Mesenchymal stem cell (in vitro differentiated cells and primary cell): Measurements from ENCODE around the gene ZNF141.
A peak's percentile ranks its signal among the peaks of the same experiment; 100 is the strongest.

Experiments
- DNase-seq: peaks from one replicate; pipeline ENCODE4 v3.0.0-alpha.2; 2013
- H2AFZ ChIP-seq: one replicate; pipeline ENCODE4 v1.6.1; 2013; ENCODE audit warnings: low read depth, mild to moderate bottlenecking, control low read depth, inconsistent platforms, low read length, moderate library complexity
- H2AK5ac ChIP-seq: 2 replicates; pipeline ENCODE4 v1.6.1; 2013; ENCODE audit warnings: low read length, moderate library complexity, mild to moderate bottlenecking, inconsistent platforms; ENCODE audit not compliant: severe bottlenecking
- H2BK120ac ChIP-seq: one replicate; pipeline ENCODE4 v1.6.1; 2013; ENCODE audit warnings: low read depth, mild to moderate bottlenecking, inconsistent platforms, low read length, moderate library complexity
- H2BK12ac ChIP-seq, 2 experiments: one replicate each; pipeline ENCODE4 v1.6.1; 2013; ENCODE audit warnings: inconsistent platforms in 2 of 2, low read length in 2 of 2, mild to moderate bottlenecking in 2 of 2, moderate library complexity in 2 of 2, control low read depth in 1 of 2
- H2BK15ac ChIP-seq: one replicate; pipeline ENCODE4 v1.6.1; 2013; ENCODE audit warnings: mild to moderate bottlenecking, low read depth, inconsistent platforms; ENCODE audit not compliant: poor library complexity, severe bottlenecking
- H2BK5ac ChIP-seq: 2 replicates; pipeline ENCODE4 v1.6.1; 2013; ENCODE audit warnings: low read depth, mild to moderate bottlenecking, low read length, control low read depth, inconsistent platforms; ENCODE audit not compliant: poor library complexity, severe bottlenecking
- H3K14ac ChIP-seq, 2 experiments: one replicate each; pipeline ENCODE4 v1.6.1; 2013; ENCODE audit warnings: inconsistent platforms in 2 of 2, low read length in 2 of 2, control low read depth in 1 of 2, mild to moderate bottlenecking in 1 of 2, moderate library complexity in 1 of 2
- H3K18ac ChIP-seq, 2 experiments: one replicate each; pipeline ENCODE4 v1.6.1; 2013; ENCODE audit warnings: inconsistent platforms in 2 of 2, low read length in 2 of 2, control low read depth in 1 of 2, low read depth in 1 of 2, mild to moderate bottlenecking in 1 of 2
- H3K23ac ChIP-seq, 2 experiments: one replicate each; pipeline ENCODE4 v1.6.1; 2013; ENCODE audit warnings: inconsistent platforms in 2 of 2, low read length in 2 of 2, mild to moderate bottlenecking in 2 of 2, moderate library complexity in 2 of 2, control low read depth in 1 of 2
- H3K27ac ChIP-seq: 2 replicates; pipeline ENCODE4 v1.5.1; 2013; ENCODE audit warnings: mild to moderate bottlenecking, moderate library complexity, low read length, control low read depth, inconsistent platforms; ENCODE audit not compliant: poor library complexity, severe bottlenecking
- H3K27me3 ChIP-seq, 2 experiments: 2 replicates each; pipeline versions ENCODE4 v1.6.1 to v1.7.0; 2013; ENCODE audit warnings: low read length in 2 of 2, mild to moderate bottlenecking in 2 of 2, moderate library complexity in 2 of 2, control low read depth in 1 of 2, inconsistent platforms in 1 of 2; ENCODE audit not compliant: control insufficient read depth in 1 of 2, insufficient read depth in 1 of 2
- H3K36me3 ChIP-seq, 2 experiments: 2 replicates each; pipeline versions ENCODE4 v1.6.1 to v1.7.0; 2013; ENCODE audit warnings: low read length in 2 of 2, control low read depth in 1 of 2, inconsistent platforms in 1 of 2, low read depth in 1 of 2, mild to moderate bottlenecking in 1 of 2; ENCODE audit not compliant: insufficient read depth in 2 of 2, control insufficient read depth in 1 of 2
- H3K4ac ChIP-seq, 2 experiments: one replicate each; pipeline ENCODE4 v1.6.1; 2013; ENCODE audit warnings: inconsistent platforms in 2 of 2, low read length in 2 of 2, mild to moderate bottlenecking in 2 of 2, moderate library complexity in 2 of 2, control low read depth in 1 of 2, low read depth in 1 of 2
- H3K4me1 ChIP-seq: 2 replicates; pipeline ENCODE4 v1.6.1; 2013; ENCODE audit warnings: low read depth, low read length, control low read depth; ENCODE audit not compliant: control insufficient read depth, insufficient read depth
- H3K4me2 ChIP-seq: 2 replicates; pipeline ENCODE4 v1.6.1; 2013; ENCODE audit warnings: low read length, mild to moderate bottlenecking, inconsistent platforms; ENCODE audit not compliant: poor library complexity, severe bottlenecking
- H3K4me3 ChIP-seq, 2 experiments: 2 replicates each; pipeline versions ENCODE4 v1.5.1 to v1.7.0; 2013; ENCODE audit warnings: low read length in 2 of 2, mild to moderate bottlenecking in 2 of 2, control low read depth in 1 of 2, low read depth in 1 of 2; ENCODE audit not compliant: insufficient read depth in 1 of 2
- H3K79me1 ChIP-seq: replicated peaks from 2 replicates; pipeline ENCODE4 v1.6.1; 2013; ENCODE audit warnings: mild to moderate bottlenecking, control low read depth, low read length, inconsistent platforms; ENCODE audit not compliant: poor library complexity, severe bottlenecking
- H3K9ac ChIP-seq: 2 replicates; pipeline ENCODE4 v1.7.0; 2013; ENCODE audit warnings: mild to moderate bottlenecking, low read length, moderate library complexity
- H3K9me3 ChIP-seq: 2 replicates; pipeline ENCODE4 v1.7.0; 2013; ENCODE audit warnings: mild to moderate bottlenecking, low read length; ENCODE audit not compliant: control insufficient read depth
- H4K8ac ChIP-seq: one replicate; pipeline ENCODE4 v1.6.1; 2013; ENCODE audit warnings: inconsistent platforms, mild to moderate bottlenecking, low read length, moderate library complexity
- H4K91ac ChIP-seq: one replicate; pipeline ENCODE4 v1.6.1; 2013; ENCODE audit warnings: mild to moderate bottlenecking, low read length, inconsistent platforms
- WGBS: methylation state at CpG from one replicate; pipeline ENCODE4 v1.1.7; 2013; ENCODE audit warnings: mixed read lengths; 5-methylcytosine and 5-hydroxymethylcytosine counted together

ZNF141 gene

DNA sequence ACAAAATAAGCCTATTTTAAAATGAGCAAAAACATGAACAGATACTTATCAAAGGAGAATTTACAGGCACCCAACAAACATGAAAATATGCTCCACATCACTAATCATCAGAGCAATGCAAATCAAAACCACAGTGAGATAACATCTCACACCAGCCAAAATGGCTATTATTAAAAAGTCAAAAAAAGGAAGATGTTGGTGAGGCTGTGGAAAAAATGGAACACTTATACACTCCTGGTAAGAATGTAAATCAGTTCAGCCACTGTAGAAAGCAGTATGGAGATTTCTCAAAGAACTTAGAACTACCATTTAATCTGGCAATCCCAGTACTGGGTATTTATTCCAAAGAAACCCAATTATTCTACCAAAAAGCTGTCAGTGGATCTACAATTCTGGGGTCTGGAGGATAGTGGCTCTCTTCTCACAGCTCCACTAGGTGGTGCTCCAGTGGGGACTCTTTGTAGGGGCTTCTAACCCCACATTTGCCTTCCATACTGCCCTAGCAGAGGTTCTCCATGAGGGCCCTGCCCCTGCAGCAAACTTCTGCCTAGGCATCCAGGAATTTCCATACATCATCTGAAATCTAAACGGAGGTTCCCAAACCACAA is 23.2 kb upstream of the ZNF141 start:
- Histone ChIP-seq H3K23ac (no peak overlapping the region), H3K4me2 (no peak overlapping the region), H3K14ac (no peak overlapping the region), H3K4me3 (no peak overlapping the region), H4K8ac (no peak overlapping the region), H3K27me3 (no peaks in the 10 kb centered on the region), H2BK12ac (no peak overlapping the region), H3K4me1 (no peaks in the 10 kb centered on the region), H3K4ac (no peak overlapping the region), H2AFZ (no peak overlapping the region), H2AK5ac (no peak overlapping the region), H4K91ac (no peak overlapping the region), H3K9me3 (peaks cover 65% of the 10 kb centered on the region), H3K9ac (no peak overlapping the region), H2BK120ac (no peak overlapping the region), H3K36me3 (no peaks in the 10 kb centered on the region), H2BK15ac (no peak overlapping the region), H3K27ac (no peak overlapping the region), H3K18ac (no peak overlapping the region), H2BK5ac (no peak overlapping the region), H3K79me1 (no peaks in the 10 kb centered on the region)
- DNase-seq = no peak
- 77% methylated on average over 1 of the region's 1 CpG for WGBS

DNA sequence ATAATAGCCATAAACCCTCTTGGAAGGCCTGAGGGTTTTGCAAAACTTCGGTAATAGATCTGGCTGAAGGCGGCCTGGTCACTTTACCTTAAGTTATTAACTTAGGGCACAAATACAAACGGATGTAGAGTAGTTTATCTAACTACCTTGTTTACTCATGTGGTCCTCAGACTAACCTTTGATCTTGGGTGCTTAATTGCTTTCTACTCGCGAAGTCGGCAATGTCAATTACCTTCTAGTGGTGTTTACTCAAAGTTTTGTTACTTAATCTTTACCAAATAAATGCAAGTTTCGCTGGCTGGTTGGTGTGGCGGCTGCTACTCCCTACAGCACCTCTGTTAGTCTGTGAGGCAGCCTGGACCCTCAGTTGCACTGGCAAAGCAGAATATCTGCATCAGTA is 8.9 kb upstream of the ZNF141 start:
- no peak overlapping the region for H3K23ac ChIP-seq
- peaks cover 52% of the 10 kb centered on the region for H3K9me3 ChIP-seq
- peaks cover 3% of the 10 kb centered on the region for H3K79me1 ChIP-seq
- H3K4me2 ChIP-seq = no peak overlapping the region
- H4K91ac ChIP-seq = no peak overlapping the region
- H3K4ac ChIP-seq = no peak overlapping the region
- no peak overlapping the region for H2AFZ ChIP-seq
- no peak overlapping the region for H3K4me3 ChIP-seq
- no peaks in the 10 kb centered on the region for H3K4me1 ChIP-seq
- H2BK120ac ChIP-seq = no peak overlapping the region
- no peaks in the 10 kb centered on the region for H3K27me3 ChIP-seq
- H3K18ac ChIP-seq = no peak overlapping the region
- 92% methylated on average over 8 of the region's 8 CpGs for WGBS
- no peak overlapping the region for H3K27ac ChIP-seq
- H2AK5ac ChIP-seq = no peak overlapping the region
- no peak overlapping the region for H3K9ac ChIP-seq
- no peak for DNase-seq
- no peak overlapping the region for H2BK15ac ChIP-seq
- no peak overlapping the region for H2BK12ac ChIP-seq
- no peak overlapping the region for H3K14ac ChIP-seq
- no peak overlapping the region for H4K8ac ChIP-seq
- H3K36me3 ChIP-seq = peaks cover 2 to 3% of the 10 kb centered on the region in 2 experiments
- no peak overlapping the region for H2BK5ac ChIP-seq

DNA sequence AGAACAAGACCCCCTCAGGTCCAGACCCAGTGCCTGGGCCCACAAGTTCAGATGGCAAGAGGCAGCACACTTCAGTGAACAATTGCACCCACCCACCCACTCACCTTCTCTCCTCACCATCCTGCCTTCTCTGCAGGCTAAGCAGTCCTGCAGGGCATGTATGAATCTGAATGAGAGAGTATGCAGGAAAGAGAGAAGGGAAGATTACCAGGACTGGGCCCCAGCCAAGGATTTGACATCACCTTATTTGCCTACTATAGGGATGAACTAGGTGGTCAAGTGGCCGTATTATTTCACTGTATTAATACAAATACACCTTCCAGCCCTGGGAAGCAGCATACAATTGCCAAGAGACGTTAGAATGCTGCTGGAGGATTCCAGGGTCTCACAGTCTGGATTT is 2.1 kb upstream of the ZNF141 start:
- WGBS = 90% methylated on average over 2 of the region's 2 CpGs
- no peak for DNase-seq
- no peak overlapping the region for H4K91ac ChIP-seq
- H3K4me1 ChIP-seq = peaks cover 13% of the 10 kb centered on the region
- H3K79me1 ChIP-seq = peaks cover 11% of the 10 kb centered on the region
- H3K36me3 ChIP-seq = peaks cover 4 to 9% of the 10 kb centered on the region in 2 experiments
- H3K9ac ChIP-seq = no peak overlapping the region
- H3K4me2 ChIP-seq = no peak overlapping the region
- H2BK12ac ChIP-seq = no peak overlapping the region
- no peak overlapping the region for H2AK5ac ChIP-seq
- peaks cover 33% of the 10 kb centered on the region for H3K9me3 ChIP-seq
- H3K4ac ChIP-seq = no peak overlapping the region
- H3K18ac ChIP-seq = no peak overlapping the region
- no peak overlapping the region for H2BK15ac ChIP-seq
- H3K14ac ChIP-seq = no peak overlapping the region
- no peak overlapping the region for H3K4me3 ChIP-seq
- H3K23ac ChIP-seq = no peak overlapping the region
- H3K27me3 ChIP-seq = no peaks in the 10 kb centered on the region
- H2AFZ ChIP-seq = no peak overlapping the region
- H2BK5ac ChIP-seq = no peak overlapping the region
- no peak overlapping the region for H4K8ac ChIP-seq
- H2BK120ac ChIP-seq = no peak overlapping the region
- H3K27ac ChIP-seq = no peak overlapping the region

DNA sequence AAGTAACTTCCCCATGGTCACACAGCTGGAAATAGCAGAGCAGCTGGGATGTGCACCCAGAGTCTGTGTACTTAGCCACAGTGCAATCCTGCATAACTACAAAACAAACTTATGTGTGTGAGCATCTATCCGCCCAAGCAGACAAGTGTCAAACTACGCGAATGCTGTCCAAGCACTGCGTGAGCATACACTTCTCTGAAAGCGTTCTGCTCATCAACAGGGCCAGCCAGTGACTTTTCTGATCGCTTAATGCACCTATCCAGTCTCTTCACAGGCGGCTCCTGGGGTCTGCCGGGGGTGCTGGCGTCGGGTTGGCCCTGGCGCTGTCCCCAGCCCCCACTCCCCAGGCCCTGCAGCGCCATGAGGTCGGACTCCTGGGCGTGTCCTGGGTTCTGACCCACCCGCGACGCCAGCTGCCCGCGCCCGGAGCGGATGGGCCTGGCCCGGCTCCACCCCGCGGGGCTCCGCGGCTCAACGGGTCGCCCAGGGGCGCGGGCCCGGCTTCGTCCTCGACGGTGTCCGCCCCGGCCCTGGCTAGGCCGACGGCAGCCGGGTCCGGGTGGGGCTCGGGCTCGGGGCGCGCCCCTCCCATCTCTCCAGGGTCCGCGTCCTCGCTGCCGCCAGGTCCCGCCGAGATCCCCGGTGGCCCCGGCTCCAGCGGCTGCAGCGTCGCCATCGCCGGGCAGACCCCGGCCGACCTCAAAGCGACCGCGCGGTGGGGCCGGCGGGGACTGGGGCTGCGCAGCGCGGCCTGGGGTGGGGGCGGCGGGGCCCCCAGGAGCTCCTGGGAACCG is 1.3 kb upstream of the ZNF141 start:
- Histone ChIP-seq H2AFZ (peak overlapping the region; percentile 49), H4K91ac (peak overlapping the region; percentile 53), H3K79me1 (peaks cover 11% of the 10 kb centered on the region), H3K4me3 (peak overlapping the region; percentile 74 to 95), H3K27ac (no peak overlapping the region), H3K9me3 (peaks cover 41% of the 10 kb centered on the region), H2BK12ac (peak overlapping the region in 1 of 2 experiments; percentile 18), H3K18ac (peak overlapping the region; percentile 68 to 95), H3K36me3 (peaks cover 4 to 15% of the 10 kb centered on the region in 2 experiments), H2BK15ac (peak overlapping the region; percentile 69), H3K14ac (no peak overlapping the region), H3K9ac (peak overlapping the region; percentile 97), H3K23ac (no peak overlapping the region), H3K4me1 (peaks cover 13% of the 10 kb centered on the region), H2BK120ac (peak overlapping the region; percentile 58), H3K27me3 (no peaks in the 10 kb centered on the region), H4K8ac (peak overlapping the region; percentile 98), H3K4ac (peak overlapping the region; percentile 56 to 87), H2BK5ac (no peak overlapping the region), H2AK5ac (no peak overlapping the region), H3K4me2 (peak overlapping the region; percentile 96)
- DNase-seq = peak; percentile 17
- WGBS = 10% methylated on average over 65 of the region's 71 CpGs
